OCI-LY7 (cell line): ENCODE data around the gene RICTOR. TPM values are rescaled to one million over a fixed set of nuclear protein-coding genes. Genes with fewer than 3 reads are reported as not detected.

Source experiments
- BruUV-seq: library from RNA; stranded (reverse); fragments of 400-500 nt; replicated peaks from 2 replicates; lab custom pipeline; 2021; lab: Mats Ljungman, UMichigan
- CTCF ChIA-PET: fragments of 300-600 bp; sonication (Branson Sonifier 250); formaldehyde crosslinking; loops from one replicate; lab custom pipeline; 2022; ENCODE audit warnings: antibody characterized with exemption; ENCODE audit not compliant: unreplicated experiment; lab: Charles Lee
- POLR2A ChIA-PET: fragments of 300-600 bp; sonication (Branson Sonifier 250); formaldehyde crosslinking; loops from one replicate; lab custom pipeline; 2022; ENCODE audit warnings: antibody characterized with exemption; lab: Charles Lee
- DNase-seq: peaks from one replicate; pipeline ENCODE4 v3.0.0-alpha.2; 2015; ENCODE audit warnings: low spot score
- H2AFZ ChIP-seq: fragments of 200-600 bp; sonication (generic), shearing (Covaris generic); 2 replicates; pipeline ENCODE4 v1.6.1; 2014; ENCODE audit warnings: mild to moderate bottlenecking, antibody characterized with exemption, low read length, moderate library complexity
- H3K27ac ChIP-seq: fragments of 200-600 bp; sonication (generic); 2 replicates; pipeline ENCODE4 v1.5.1; 2014; ENCODE audit warnings: mixed run types, low read depth, mild to moderate bottlenecking, moderate library complexity, low read length, inconsistent platforms; ENCODE audit not compliant: poor library complexity, severe bottlenecking
- H3K36me3 ChIP-seq: fragments of 200-600 bp; sonication (generic); 2 replicates; pipeline ENCODE4 v1.6.1; 2014; ENCODE audit warnings: mild to moderate bottlenecking, antibody characterized with exemption, low read length, moderate library complexity, mixed read lengths; ENCODE audit not compliant: insufficient read depth
- H3K4me1 ChIP-seq: fragments of 200-600 bp; sonication (generic); 2 replicates; pipeline ENCODE4 v1.5.1; 2014; ENCODE audit warnings: mild to moderate bottlenecking, low read length; ENCODE audit not compliant: insufficient read depth, poor library complexity, severe bottlenecking
- H3K4me2 ChIP-seq: fragments of 200-600 bp; sonication (generic); 2 replicates; pipeline ENCODE4 v1.6.1; 2014; ENCODE audit warnings: mild to moderate bottlenecking, low read length
- H3K4me3 ChIP-seq: fragments of 200-600 bp; sonication (generic); 2 replicates; pipeline ENCODE4 v1.5.1; 2014; ENCODE audit warnings: mild to moderate bottlenecking, low read depth, low read length; ENCODE audit not compliant: poor library complexity, severe bottlenecking
- H3K79me2 ChIP-seq: fragments of 200-600 bp; sonication (generic); 2 replicates; pipeline ENCODE4 v1.6.1; 2016; ENCODE audit warnings: low read depth, mild to moderate bottlenecking, low read length, moderate library complexity, mixed read lengths; ENCODE audit not compliant: insufficient read depth
- H3K9me2 ChIP-seq: fragments of 200-600 bp; sonication (generic); 2 replicates; pipeline ENCODE4 v1.6.1; 2016; ENCODE audit warnings: mild to moderate bottlenecking, low read length, mixed read lengths; ENCODE audit not compliant: insufficient read depth
- H3K9me3 ChIP-seq: fragments of 200-600 bp; sonication (generic); 2 replicates; pipeline ENCODE4 v1.6.1; 2014; ENCODE audit warnings: mild to moderate bottlenecking, mixed run types, low read length, mixed read lengths
- H4K20me1 ChIP-seq: fragments of 200-600 bp; sonication (generic); 2 replicates; pipeline ENCODE4 v1.6.1; 2014; ENCODE audit warnings: mild to moderate bottlenecking, antibody characterized with exemption, low read length, moderate library complexity, mixed read lengths; ENCODE audit not compliant: insufficient read depth
- EZH2phosphoT487 ChIP-seq: fragments of 200-600 bp; sonication (generic); IDR thresholded peaks from 2 replicates; pipeline ENCODE4 v1.6.1; 2018; ENCODE audit warnings: low read depth, borderline replicate concordance, mild to moderate bottlenecking, mixed run types, antibody characterized with exemption, low read length, moderate library complexity, mixed read lengths
- intact Hi-C: fragments of 100-400 bp; cut with micrococcal nuclease; formaldehyde crosslinking; loops from one replicate; pipeline ENCODE4 v1.10.0; 2022; ENCODE audit not compliant: unreplicated experiment
- total RNA-seq, 2 experiments: library from RNA; depleted of rRNA in 1 of 2; stranded (reverse); fragments of >200 nt in 1 of 2; shearing (Covaris generic) in 1 of 2; gene quantifications; 2 replicates each; pipeline ENCODE4 v1.2.3, GENCODE V29; 2014 to 2022
- TF ChIP-seq, protein P1 (sequence below): fragments of 200-600 bp; sonication (generic); conservative IDR thresholded peaks from 2 replicates; pipeline ENCODE4 v1.5.1; 2014; ENCODE audit warnings: mild to moderate bottlenecking, antibody characterized with exemption, low read length, moderate library complexity, mixed read lengths

The RICTOR gene
- total RNA-seq, 2 experiments from 2014 or later = 10.9 to 22.9 TPM

DNA sequence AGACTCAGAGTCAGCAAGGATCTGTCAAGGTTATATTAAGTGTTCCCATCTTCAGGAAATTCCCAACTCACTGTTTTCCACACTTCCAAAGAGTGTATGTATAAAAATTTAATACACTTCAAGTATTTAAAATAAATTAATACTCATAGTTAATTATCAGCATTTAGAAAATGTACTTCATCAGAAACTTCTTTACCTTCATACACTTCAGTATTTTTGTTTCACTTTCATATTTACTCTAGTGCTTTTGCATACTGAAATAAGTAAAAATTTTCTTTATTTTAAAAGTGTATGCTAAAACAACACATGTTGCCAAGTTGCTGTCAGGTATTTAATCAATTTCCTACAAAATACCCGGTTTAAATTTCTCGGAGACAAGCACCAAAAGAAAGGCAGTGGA, 16.5 kb downstream of the RICTOR start:
- no TSS peak for BruUV-seq
- H3K4me2 ChIP-seq = peak overlapping the region; percentile 52
- ChIA-PET POLR2A (no interaction called here), CTCF (no interaction called here)
- no peak overlapping the region for H2AFZ ChIP-seq
- peaks cover 55% of the 10 kb centered on the region for H3K79me2 ChIP-seq
- no peak for DNase-seq
- no peak overlapping the region for H3K27ac ChIP-seq
- peak overlapping the region; percentile 32 for H3K4me3 ChIP-seq
- H4K20me1 ChIP-seq = peaks cover 7% of the 10 kb centered on the region; the same call in 1 of the 2 replicates
- intact Hi-C loops = no loop called here
- TF ChIP-seq, protein P1, sequence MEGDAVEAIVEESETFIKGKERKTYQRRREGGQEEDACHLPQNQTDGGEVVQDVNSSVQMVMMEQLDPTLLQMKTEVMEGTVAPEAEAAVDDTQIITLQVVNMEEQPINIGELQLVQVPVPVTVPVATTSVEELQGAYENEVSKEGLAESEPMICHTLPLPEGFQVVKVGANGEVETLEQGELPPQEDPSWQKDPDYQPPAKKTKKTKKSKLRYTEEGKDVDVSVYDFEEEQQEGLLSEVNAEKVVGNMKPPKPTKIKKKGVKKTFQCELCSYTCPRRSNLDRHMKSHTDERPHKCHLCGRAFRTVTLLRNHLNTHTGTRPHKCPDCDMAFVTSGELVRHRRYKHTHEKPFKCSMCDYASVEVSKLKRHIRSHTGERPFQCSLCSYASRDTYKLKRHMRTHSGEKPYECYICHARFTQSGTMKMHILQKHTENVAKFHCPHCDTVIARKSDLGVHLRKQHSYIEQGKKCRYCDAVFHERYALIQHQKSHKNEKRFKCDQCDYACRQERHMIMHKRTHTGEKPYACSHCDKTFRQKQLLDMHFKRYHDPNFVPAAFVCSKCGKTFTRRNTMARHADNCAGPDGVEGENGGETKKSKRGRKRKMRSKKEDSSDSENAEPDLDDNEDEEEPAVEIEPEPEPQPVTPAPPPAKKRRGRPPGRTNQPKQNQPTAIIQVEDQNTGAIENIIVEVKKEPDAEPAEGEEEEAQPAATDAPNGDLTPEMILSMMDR = no peak
- no peak for TF ChIP-seq EZH2phosphoT487
- no peaks in the 10 kb centered on the region for H3K9me2 ChIP-seq
- H3K36me3 ChIP-seq = peaks cover 4% of the 10 kb centered on the region; the same call in 1 of the 2 replicates
- peaks cover 9% of the 10 kb centered on the region for H3K4me1 ChIP-seq
- H3K9me3 ChIP-seq = no peaks in the 10 kb centered on the region

DNA sequence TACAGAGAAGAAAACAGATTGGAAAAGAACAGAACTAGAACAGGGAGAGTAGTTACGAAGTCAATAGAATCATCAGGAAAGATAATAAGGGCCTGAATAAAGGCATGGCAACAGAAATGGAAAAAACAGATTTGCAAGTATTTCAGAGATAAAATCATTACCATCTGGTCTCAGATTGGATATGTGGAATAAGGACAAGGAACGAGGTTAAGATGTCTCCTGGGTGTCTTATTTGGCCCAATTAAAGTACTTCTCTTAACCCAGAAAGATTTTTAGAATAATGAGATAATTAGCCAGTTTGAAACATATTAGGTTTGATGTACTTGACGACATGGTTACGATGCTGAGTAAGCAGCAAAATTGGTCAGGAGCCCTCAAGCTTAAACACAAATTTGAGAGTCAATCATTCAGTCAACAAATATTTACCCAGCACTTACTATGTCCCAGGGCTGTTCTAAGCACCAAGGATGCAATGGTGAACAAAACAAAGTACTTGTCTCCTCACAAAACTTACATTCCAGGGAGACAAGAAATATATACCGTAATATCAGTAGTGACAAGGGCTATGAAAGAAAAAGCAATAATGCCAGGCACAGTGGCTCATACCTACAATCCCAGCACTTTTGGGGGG, 18.3 kb downstream of the RICTOR start:
- ChIA-PET POLR2A (no interaction called here), CTCF (no interaction called here)
- no peak overlapping the region for H2AFZ ChIP-seq
- intact Hi-C loops = no loop called here
- H3K36me3 ChIP-seq = peaks cover 4% of the 10 kb centered on the region; the same call in 1 of the 2 replicates
- H3K9me3 ChIP-seq = no peaks in the 10 kb centered on the region
- BruUV-seq = no TSS peak
- peaks cover 5% of the 10 kb centered on the region; the same call in 1 of the 2 replicates for H4K20me1 ChIP-seq
- H3K9me2 ChIP-seq = no peaks in the 10 kb centered on the region
- DNase-seq = no peak
- H3K4me3 ChIP-seq = no peak overlapping the region
- H3K27ac ChIP-seq = no peak overlapping the region
- H3K4me1 ChIP-seq = peaks cover 9% of the 10 kb centered on the region
- TF ChIP-seq EZH2phosphoT487 = no peak
- TF ChIP-seq, protein P1 = no peak
- H3K4me2 ChIP-seq = no peak overlapping the region
- H3K79me2 ChIP-seq = peaks cover 37% of the 10 kb centered on the region

DNA sequence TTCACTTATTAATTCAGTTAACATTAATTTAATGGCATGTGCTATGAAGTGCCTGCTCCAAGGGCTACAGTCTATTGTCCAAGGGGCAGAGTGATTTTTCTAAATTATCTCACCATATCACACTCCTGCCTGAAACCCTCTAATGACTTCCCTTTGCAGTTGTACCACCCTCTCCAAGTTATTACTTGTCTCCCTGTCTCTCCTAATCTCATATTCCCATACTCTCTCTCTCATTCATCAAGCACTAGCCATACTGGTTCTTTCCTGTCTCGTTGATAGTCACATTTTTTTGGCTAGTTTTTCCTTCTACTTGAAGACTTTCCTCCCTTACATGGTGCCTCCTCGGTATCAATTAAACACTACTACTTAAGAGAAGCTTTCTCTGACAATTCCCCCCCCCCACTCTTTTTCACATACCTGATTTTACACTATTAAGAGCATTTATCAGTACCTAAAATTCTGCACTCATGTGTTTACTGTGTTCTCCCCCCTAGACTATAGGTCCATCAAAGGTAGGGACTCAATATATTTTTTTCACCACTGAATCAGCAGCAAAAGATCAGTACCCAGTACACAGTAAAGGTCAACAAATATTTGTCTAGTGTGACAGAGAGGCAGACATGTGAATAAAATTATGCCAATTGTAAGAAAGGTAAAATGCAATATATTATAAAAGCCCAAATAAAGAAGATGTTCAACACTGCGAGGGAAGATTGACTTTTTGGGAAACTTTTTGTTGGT, 19.0 kb downstream of the RICTOR start:
- Histone ChIP-seq H3K4me1 (peaks cover 9% of the 10 kb centered on the region), H3K79me2 (peaks cover 31% of the 10 kb centered on the region), H4K20me1 (peaks cover 5% of the 10 kb centered on the region; the same call in 1 of the 2 replicates), H3K36me3 (peaks cover 4% of the 10 kb centered on the region; the same call in 1 of the 2 replicates), H3K4me3 (no peak overlapping the region), H3K4me2 (no peak overlapping the region), H3K9me2 (no peaks in the 10 kb centered on the region), H3K27ac (no peak overlapping the region), H2AFZ (no peak overlapping the region), H3K9me3 (no peaks in the 10 kb centered on the region)
- DNase-seq = no peak
- no TSS peak for BruUV-seq
- ChIA-PET POLR2A (no interaction called here), CTCF (no interaction called here)
- TF ChIP-seq, protein P1 = no peak
- TF ChIP-seq EZH2phosphoT487 = no peak
- intact Hi-C loops = no loop called here
